BJ (cell line): ENCODE measurements around the gene KDM4B. TPM values are rescaled to one million over a fixed set of nuclear protein-coding genes. Genes with fewer than 3 reads are reported as not detected.
A peak's percentile ranks its signal among the peaks of the same experiment; 100 is the strongest.

Experiments
- CTCF ChIA-PET: fragments of 350-600 bp; formaldehyde crosslinking; extraction: SDS; loops from one replicate; lab custom pipeline; 2021; ENCODE audit warnings: antibody characterized with exemption, inconsistent platforms; lab: Yijun Ruan, JAX
- POLR2A ChIA-PET: fragments of 300-600 bp; sonication (Branson Sonifier 250); formaldehyde crosslinking; extraction: SDS; loops from one replicate; lab custom pipeline; 2021; ENCODE audit warnings: antibody characterized with exemption; lab: Charles Lee
- DNase-seq: peaks from one replicate; pipeline ENCODE4 v3.0.0-alpha.2; 2011; ENCODE audit warnings: low read depth
- H3K27me3 ChIP-seq: 2 replicates; pipeline ENCODE4 v1.6.0; 2011; ENCODE audit warnings: low read length; ENCODE audit not compliant: control insufficient read depth, insufficient read depth
- H3K36me3 ChIP-seq: 2 replicates; pipeline ENCODE4 v1.5.1; 2011; ENCODE audit warnings: low read length; ENCODE audit not compliant: control insufficient read depth, insufficient read depth
- H3K4me3 ChIP-seq: 2 replicates; pipeline ENCODE4 v1.5.1; 2011; ENCODE audit warnings: low read depth, mild to moderate bottlenecking, control low read depth, low read length
- CTCF ChIP-seq: IDR thresholded peaks from 2 replicates; pipeline ENCODE4 v1.5.1; 2011; ENCODE audit warnings: low read depth, mild to moderate bottlenecking, control low read depth, inconsistent platforms, low read length, moderate library complexity; ENCODE audit not compliant: insufficient read depth
- polyA plus RNA-seq: library from polyadenylated mRNA; depleted of rRNA; stranded (reverse); fragments of >200 nt; gene quantifications from 2 replicates; pipeline ENCODE4 v1.2.3, GENCODE V29; 2011

The KDM4B gene
- polyA plus RNA-seq, 1 experiment, result 15.2 TPM

DNA sequence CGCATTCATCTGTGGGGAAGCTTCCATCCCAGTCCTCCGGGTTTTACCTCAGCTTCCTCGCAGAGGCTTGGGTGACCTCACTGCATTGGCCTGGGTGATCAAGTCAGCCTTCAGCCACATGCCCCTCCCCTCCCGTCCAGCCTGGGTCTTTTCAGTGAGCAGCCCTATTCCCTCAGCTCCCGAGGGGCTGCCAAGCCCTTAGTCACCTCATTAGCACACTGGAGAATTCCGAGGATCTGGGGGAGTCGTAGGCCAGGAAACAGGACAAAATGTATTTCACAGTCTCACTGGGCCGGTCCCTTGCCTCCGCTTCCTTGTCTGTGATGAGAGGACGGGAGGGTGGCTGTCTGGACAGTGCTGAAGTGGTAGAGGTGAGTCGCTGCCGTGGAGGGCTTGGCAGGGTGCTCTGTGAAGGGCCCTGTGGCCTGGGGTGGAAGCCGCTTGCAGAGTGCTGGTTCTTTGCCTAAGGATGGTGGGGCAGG, 19.9 kb downstream of the KDM4B start:
- peak; percentile 53 for DNase-seq
- Histone ChIP-seq H3K4me3 (no peak overlapping the region), H3K27me3 (no peaks in the 10 kb centered on the region), H3K36me3 (peaks cover 5% of the 10 kb centered on the region)
- ChIA-PET CTCF (interaction anchor here (2.5 to 2.9 kb wide), 2 partner anchors 13 to 42 kb away, joined by 10 read pairs; no protein-coding TSS in a partner anchor), POLR2A (no interaction called here)
- TF ChIP-seq CTCF, result no peak

GRCh38 chr19:4990306-4990705, 21.4 kb downstream of the KDM4B start:
- TF ChIP-seq CTCF, result no peak
- CTCF ChIA-PET, result interaction anchor here (1.0 to 2.9 kb wide), 4 partner anchors 11 to 41 kb away, joined by 3 to 10 read pairs (median 4); no protein-coding TSS in a partner anchor
- POLR2A ChIA-PET, result no interaction called here

DNA sequence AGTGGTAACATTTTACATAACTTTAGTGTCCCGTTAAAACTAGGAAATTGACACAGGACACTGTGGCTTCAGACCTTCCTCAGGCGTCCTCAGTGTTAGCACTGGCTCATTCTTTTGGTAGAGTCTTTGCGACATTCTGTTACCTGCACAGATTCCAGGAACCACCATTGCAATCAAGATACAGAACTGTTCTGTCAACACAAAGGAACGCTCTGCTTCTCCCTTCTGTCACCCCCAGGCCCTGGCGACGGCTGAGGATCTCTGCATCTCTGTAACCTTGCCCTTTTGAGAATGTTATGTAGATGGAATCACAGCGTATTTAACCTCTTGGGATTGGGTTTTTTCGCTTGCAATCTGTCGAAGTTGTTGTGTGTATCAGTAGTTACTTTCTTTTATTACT, 22.6 kb downstream of the KDM4B start:
- ChIA-PET CTCF (interaction anchor here (1.5 kb wide), 1 partner anchor 10 kb away, joined by 3 read pairs; no protein-coding TSS in a partner anchor), POLR2A (no interaction called here)
- DNase-seq, result no peak
- TF ChIP-seq CTCF, result no peak
- peaks cover 3% of the 10 kb centered on the region for H3K36me3 ChIP-seq
- H3K27me3 ChIP-seq, result no peaks in the 10 kb centered on the region
- no peak overlapping the region for H3K4me3 ChIP-seq

More at GRCh38 chr19:4990306-4990705, 21.4 kb downstream of the KDM4B start:
- Histone ChIP-seq H3K27me3 (no peaks in the 10 kb centered on the region), H3K4me3 (no peak overlapping the region), H3K36me3 (peaks cover 3% of the 10 kb centered on the region)
- no peak for DNase-seq

GRCh38 chr19:4991996-4992698, 23.2 kb downstream of the KDM4B start:
- Histone ChIP-seq H3K27me3 (no peaks in the 10 kb centered on the region), H3K4me3 (no peak overlapping the region), H3K36me3 (peaks cover 6% of the 10 kb centered on the region)
- ChIA-PET CTCF (interaction anchor here (0.8 to 3.5 kb wide), 2 partner anchors 37 to 80 kb away, joined by 3 to 11 read pairs; no protein-coding TSS in a partner anchor), POLR2A (no interaction called here)
- TF ChIP-seq CTCF, result no peak
- DNase-seq, result no peak

DNA sequence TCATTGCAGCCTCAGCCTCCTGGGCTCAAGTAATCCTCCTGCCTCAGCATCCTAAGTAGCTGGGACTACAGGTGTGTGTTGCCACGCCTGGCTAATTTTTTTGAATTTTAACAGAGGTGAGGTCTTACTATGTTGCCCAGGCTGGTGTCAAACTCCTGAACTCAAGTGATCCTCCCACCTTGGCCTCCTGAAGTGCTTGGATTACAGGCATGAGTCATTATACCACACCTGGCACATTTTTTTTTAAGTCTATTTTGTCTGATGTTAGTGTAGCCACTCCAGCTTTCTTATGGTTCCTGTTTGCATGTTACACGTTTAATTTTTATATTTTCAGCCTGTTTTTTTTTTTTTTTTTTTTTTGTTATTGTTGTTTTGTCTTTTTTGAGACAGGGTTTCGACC, 24.8 kb downstream of the KDM4B start:
- no peak overlapping the region for H3K4me3 ChIP-seq
- CTCF ChIA-PET, result interaction anchor here (3.5 kb wide), 1 partner anchor 36 kb away, joined by 11 read pairs; no protein-coding TSS in a partner anchor
- POLR2A ChIA-PET, result interaction anchor here (0.7 kb wide), 1 partner anchor 33 kb away, joined by 3 read pairs; no protein-coding TSS in a partner anchor
- no peak for TF ChIP-seq CTCF
- peaks cover 8% of the 10 kb centered on the region for H3K36me3 ChIP-seq
- no peaks in the 10 kb centered on the region for H3K27me3 ChIP-seq
- DNase-seq, result no peak
